Measurements from ENCODE around the gene ITGA1.

DNA sequence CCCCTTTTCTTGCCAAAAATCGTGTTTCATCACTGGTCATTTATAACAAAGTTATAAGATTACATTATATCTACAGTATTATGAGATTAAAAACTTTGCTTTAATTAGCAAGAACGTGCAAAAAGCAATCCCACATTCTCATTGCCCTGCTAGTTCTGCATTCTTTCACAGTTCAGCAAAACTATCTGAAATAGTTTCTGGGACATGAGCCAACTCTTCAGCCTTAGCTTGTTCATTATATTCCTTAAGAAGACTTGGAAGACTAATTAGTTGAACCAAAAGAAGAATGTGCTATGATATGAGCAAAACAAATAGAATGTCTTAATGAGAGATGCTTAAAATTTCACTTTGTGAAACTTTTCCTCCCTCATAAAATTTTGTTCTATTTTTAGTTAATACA, 76.7 kb downstream of the ITGA1 start:
- TF ChIP-seq, protein P1, sequence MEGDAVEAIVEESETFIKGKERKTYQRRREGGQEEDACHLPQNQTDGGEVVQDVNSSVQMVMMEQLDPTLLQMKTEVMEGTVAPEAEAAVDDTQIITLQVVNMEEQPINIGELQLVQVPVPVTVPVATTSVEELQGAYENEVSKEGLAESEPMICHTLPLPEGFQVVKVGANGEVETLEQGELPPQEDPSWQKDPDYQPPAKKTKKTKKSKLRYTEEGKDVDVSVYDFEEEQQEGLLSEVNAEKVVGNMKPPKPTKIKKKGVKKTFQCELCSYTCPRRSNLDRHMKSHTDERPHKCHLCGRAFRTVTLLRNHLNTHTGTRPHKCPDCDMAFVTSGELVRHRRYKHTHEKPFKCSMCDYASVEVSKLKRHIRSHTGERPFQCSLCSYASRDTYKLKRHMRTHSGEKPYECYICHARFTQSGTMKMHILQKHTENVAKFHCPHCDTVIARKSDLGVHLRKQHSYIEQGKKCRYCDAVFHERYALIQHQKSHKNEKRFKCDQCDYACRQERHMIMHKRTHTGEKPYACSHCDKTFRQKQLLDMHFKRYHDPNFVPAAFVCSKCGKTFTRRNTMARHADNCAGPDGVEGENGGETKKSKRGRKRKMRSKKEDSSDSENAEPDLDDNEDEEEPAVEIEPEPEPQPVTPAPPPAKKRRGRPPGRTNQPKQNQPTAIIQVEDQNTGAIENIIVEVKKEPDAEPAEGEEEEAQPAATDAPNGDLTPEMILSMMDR (IDR thresholded peaks at IDR 0.05): no peak
- TF ChIP-seq POLR2A (IDR thresholded peaks at IDR 0.05): no peak
